SK-N-SH treated with all-trans-retinoic acid at 6 μM for 48 hours (cell line): ENCODE data around the gene SMAD3.

ENCODE experiments used
- ARNTL ChIP-seq: fragments of 450-650 bp; formaldehyde crosslinking; IDR thresholded peaks from 2 replicates; pipeline ENCODE4 v1.5.0; 2020; ENCODE audit warnings: low read depth, mild to moderate bottlenecking, moderate library complexity, borderline replicate concordance
- CSDC2 ChIP-seq: fragments of 250-450 bp; sonication (Bioruptor Pico); IDR thresholded peaks from 2 replicates; pipeline ENCODE4 v1.5.0; 2020; ENCODE audit warnings: mild to moderate bottlenecking, moderate library complexity
- ESRRG ChIP-seq: fragments of 250-450 bp; sonication (Bioruptor Pico); IDR thresholded peaks from 2 replicates; pipeline ENCODE4 v1.6.1; 2021; ENCODE audit warnings: mild to moderate bottlenecking
- ISL1 ChIP-seq: fragments of 250-450 bp; sonication (Bioruptor Pico); IDR thresholded peaks from 2 replicates; pipeline ENCODE4 v2.1.2; 2022; ENCODE audit warnings: mild to moderate bottlenecking, moderate library complexity
- PATZ1 ChIP-seq: fragments of 250-450 bp; sonication (Bioruptor Pico); IDR thresholded peaks from 2 replicates; pipeline ENCODE4 v1.8.0; 2020; ENCODE audit warnings: mild to moderate bottlenecking, moderate library complexity, borderline replicate concordance
- PPARA ChIP-seq: fragments of 250-450 bp; sonication (Bioruptor Pico); IDR thresholded peaks from 2 replicates; pipeline ENCODE4 v1.5.0; 2020; ENCODE audit warnings: mild to moderate bottlenecking, borderline replicate concordance
- TCF4 ChIP-seq: fragments of 250-450 bp; sonication (Bioruptor Pico); IDR thresholded peaks from 2 replicates; pipeline ENCODE4 v1.8.0; 2021; ENCODE audit warnings: mild to moderate bottlenecking, moderate library complexity, borderline replicate concordance
- ZFP3 ChIP-seq: fragments of 250-450 bp; sonication (Bioruptor Pico); IDR thresholded peaks from 2 replicates; pipeline ENCODE4 v1.5.0; 2020; ENCODE audit warnings: mild to moderate bottlenecking, moderate library complexity
- ZFP30 ChIP-seq: fragments of 450-650 bp; formaldehyde crosslinking; IDR thresholded peaks from 2 replicates; pipeline ENCODE4 v1.5.0; 2022; ENCODE audit warnings: mild to moderate bottlenecking, moderate library complexity
- ZNF8 ChIP-seq: fragments of 450-650 bp; formaldehyde crosslinking; IDR thresholded peaks from 2 replicates; pipeline ENCODE4 v1.5.0; 2020; ENCODE audit warnings: mild to moderate bottlenecking, moderate library complexity
- TF ChIP-seq, protein P1 (sequence below): fragments of 250-450 bp; sonication (Bioruptor Pico); IDR thresholded peaks from 2 replicates; pipeline ENCODE4 v1.5.1; 2021; ENCODE audit warnings: mild to moderate bottlenecking, moderate library complexity
- TF ChIP-seq, protein P2 (sequence below): fragments of 250-450 bp; sonication (Bioruptor Pico); IDR thresholded peaks from 2 replicates; pipeline ENCODE4 v1.5.1; 2020; ENCODE audit warnings: low read depth, mild to moderate bottlenecking, moderate library complexity
- TF ChIP-seq, protein P3 (sequence below): fragments of 250-450 bp; sonication (Bioruptor Pico); IDR thresholded peaks from 2 replicates; pipeline ENCODE4 v1.5.0; 2020; ENCODE audit warnings: mild to moderate bottlenecking, moderate library complexity

DNA sequence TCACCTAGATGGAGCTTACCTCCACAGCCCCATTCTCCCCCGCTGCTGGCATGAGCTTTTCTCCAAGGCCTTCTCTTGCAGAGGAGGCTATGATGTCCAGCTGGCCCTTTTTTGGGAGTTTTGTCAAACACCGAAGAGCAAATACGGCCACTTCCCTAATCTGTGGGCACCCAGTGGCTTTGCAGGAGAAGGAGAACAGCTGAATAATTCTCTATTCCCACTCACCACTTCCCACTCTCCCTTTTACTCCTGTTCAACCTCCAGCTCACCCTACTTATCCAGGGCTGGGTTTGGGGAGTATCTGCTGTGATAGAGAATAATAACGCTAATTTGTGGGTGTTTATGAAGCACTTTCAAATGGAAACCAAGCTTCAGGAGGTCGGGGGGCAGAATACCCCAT is 96.0 kb downstream of the SMAD3 start:
- TF ChIP-seq, protein P1, sequence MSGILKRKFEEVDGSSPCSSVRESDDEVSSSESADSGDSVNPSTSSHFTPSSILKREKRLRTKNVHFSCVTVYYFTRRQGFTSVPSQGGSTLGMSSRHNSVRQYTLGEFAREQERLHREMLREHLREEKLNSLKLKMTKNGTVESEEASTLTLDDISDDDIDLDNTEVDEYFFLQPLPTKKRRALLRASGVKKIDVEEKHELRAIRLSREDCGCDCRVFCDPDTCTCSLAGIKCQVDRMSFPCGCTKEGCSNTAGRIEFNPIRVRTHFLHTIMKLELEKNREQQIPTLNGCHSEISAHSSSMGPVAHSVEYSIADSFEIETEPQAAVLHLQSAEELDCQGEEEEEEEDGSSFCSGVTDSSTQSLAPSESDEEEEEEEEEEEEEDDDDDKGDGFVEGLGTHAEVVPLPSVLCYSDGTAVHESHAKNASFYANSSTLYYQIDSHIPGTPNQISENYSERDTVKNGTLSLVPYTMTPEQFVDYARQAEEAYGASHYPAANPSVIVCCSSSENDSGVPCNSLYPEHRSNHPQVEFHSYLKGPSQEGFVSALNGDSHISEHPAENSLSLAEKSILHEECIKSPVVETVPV (CRISPR knock-in tag): no peak
- TF ChIP-seq PATZ1 (CRISPR knock-in tag): no peak
- TF ChIP-seq ARNTL: no peak
- no peak for TF ChIP-seq ZFP3
- TF ChIP-seq, protein P2, sequence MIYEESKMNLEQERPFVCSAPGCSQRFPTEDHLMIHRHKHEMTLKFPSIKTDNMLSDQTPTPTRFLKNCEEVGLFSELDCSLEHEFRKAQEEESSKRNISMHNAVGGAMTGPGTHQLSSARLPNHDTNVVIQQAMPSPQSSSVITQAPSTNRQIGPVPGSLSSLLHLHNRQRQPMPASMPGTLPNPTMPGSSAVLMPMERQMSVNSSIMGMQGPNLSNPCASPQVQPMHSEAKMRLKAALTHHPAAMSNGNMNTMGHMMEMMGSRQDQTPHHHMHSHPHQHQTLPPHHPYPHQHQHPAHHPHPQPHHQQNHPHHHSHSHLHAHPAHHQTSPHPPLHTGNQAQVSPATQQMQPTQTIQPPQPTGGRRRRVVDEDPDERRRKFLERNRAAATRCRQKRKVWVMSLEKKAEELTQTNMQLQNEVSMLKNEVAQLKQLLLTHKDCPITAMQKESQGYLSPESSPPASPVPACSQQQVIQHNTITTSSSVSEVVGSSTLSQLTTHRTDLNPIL (CRISPR knock-in tag): no peak
- no peak for TF ChIP-seq ESRRG
- no peak for TF ChIP-seq CSDC2 (CRISPR knock-in tag)
- no peak for TF ChIP-seq PPARA
- TF ChIP-seq ISL1: no peak
- TF ChIP-seq TCF4: no peak
- TF ChIP-seq ZFP30 (CRISPR knock-in tag): no peak
- no peak for TF ChIP-seq ZNF8
- TF ChIP-seq, protein P3, sequence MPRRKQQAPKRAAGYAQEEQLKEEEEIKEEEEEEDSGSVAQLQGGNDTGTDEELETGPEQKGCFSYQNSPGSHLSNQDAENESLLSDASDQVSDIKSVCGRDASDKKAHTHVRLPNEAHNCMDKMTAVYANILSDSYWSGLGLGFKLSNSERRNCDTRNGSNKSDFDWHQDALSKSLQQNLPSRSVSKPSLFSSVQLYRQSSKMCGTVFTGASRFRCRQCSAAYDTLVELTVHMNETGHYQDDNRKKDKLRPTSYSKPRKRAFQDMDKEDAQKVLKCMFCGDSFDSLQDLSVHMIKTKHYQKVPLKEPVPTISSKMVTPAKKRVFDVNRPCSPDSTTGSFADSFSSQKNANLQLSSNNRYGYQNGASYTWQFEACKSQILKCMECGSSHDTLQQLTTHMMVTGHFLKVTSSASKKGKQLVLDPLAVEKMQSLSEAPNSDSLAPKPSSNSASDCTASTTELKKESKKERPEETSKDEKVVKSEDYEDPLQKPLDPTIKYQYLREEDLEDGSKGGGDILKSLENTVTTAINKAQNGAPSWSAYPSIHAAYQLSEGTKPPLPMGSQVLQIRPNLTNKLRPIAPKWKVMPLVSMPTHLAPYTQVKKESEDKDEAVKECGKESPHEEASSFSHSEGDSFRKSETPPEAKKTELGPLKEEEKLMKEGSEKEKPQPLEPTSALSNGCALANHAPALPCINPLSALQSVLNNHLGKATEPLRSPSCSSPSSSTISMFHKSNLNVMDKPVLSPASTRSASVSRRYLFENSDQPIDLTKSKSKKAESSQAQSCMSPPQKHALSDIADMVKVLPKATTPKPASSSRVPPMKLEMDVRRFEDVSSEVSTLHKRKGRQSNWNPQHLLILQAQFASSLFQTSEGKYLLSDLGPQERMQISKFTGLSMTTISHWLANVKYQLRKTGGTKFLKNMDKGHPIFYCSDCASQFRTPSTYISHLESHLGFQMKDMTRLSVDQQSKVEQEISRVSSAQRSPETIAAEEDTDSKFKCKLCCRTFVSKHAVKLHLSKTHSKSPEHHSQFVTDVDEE (CRISPR knock-in tag): no peak
